Dermis blood vessel endothelial cell (primary cell): ENCODE results near the gene WNT7B. TPM values are rescaled to one million over a fixed set of nuclear protein-coding genes. Genes with fewer than 3 reads are reported as not detected.

ENCODE experiments used
- DNase-seq: peaks from one replicate; pipeline ENCODE4 v3.0.0; 2010
- total RNA-seq: library from RNA; depleted of rRNA; stranded (reverse); fragments of >200 nt; gene quantifications from 2 replicates; pipeline ENCODE4 v1.2.3, GENCODE V29; 2014

Gene WNT7B
- total RNA-seq, 1 donor from 2014 or later, result not detected

DNA sequence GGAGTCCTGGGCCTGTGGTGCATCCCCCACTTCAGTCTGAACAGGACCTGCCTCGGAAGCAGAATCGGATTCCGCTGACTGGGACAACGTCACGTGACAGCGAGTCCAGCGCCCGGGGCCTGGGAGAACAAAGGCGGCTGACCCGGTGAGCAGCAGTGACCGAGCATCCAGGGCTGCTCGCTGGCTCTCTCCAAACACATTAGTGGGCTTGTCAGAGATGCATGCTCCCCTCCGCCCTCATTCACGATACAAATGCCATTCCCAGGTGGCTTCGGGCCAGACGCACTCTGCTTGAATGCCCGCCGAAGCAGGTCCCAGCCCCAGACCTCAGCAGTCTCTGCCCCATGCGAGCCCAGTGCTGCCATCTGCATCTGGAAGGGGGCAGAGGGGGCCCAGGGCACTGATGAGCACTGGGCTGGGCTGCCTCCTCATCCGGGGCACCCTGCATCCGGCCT lies 91.0 kb downstream of the WNT7B start:
- DNase-seq, result no peak

DNA sequence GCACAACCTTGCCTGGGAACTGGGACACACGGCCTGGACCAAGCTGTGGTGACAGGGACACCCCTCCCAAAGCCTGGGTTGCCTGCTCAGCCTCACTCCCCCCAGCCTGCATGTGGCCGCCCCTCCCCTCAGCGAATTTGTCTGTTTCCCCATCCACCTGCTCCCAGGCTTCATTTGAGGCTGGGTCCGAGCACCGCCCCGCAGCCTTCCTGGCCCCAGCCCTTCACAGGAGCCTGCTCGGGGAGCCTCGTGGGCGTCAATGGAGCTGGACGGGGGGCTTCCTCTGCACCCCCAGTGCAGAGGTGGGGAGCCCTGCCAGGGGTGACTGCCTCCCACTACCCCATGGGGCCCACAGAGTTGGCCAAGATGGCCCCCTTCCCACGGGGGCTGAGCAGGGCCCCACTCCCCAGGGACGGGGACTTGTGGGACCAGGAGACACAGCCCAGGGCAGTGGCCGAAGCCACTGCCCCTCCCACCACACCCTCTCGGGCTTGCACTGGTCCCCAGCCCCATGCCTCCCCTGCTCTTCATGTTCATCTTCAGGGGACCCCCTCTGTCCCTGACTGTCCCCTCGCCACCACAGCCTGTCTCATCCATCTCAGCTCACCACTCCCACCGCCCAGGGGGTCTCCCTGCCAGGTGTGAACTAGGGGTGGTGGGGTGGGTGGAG lies 91.7 kb downstream of the WNT7B start:
- no peak for DNase-seq

DNA sequence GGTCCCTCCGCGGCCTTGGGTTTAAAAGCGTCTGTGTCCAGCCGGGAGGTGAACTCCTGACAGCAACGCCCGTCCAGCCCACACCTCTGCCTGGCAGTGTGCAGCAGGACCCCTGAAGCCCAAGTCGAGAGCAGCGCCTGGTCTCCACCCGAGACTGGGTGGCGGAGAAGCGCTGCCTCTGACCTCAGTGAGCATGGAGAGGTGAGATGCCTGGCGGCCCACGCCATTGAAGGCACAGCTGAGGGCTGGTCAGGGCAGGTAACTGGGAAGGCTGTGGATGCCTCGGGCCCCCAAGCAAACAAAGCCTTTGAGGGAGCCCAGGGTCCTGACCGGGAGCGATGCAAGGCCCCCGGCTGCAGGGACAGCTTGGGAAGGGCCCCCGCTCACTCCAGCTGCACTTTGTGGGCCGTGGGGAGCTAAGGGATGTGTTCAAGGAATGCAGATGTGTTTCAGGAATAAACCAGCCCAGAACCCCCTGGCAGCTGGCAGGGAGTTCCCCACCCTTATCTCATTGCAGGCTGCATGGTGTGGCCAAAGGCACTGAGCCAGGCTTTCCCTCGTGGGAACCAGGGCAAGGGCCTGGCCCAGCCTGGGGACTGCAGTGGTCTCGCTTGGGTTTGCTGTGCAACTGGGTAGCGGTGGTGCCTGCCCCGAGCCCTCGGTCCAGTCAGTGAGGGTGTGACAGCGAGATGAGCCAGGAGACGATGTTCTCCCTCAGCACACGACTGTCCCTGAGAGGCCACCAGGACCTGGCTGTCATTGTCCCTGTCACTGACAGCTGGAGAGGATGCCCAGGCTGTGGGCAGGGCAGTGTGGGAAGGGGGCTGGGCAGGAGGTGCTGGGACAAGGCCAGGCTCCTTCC lies 92.5 kb downstream of the WNT7B start:
- no peak for DNase-seq

DNA sequence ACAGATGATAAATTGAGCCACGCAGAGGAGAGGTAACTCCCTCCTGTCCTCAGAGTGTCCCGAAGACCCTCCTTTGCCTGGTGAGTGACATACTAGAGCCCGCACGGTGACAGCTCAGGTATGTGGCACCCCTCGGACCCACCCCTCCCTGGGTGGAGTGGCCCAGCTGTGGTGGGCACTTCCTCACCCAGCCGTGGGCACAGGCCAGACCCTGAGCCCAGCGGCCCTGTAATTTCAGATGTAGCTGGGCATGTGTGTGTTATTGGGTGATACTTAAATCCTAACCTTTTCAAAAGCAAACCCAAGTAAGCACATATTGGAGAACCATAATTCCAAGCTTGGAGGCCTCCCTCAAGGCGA lies 93.2 kb downstream of the WNT7B start:
- no peak for DNase-seq

DNA sequence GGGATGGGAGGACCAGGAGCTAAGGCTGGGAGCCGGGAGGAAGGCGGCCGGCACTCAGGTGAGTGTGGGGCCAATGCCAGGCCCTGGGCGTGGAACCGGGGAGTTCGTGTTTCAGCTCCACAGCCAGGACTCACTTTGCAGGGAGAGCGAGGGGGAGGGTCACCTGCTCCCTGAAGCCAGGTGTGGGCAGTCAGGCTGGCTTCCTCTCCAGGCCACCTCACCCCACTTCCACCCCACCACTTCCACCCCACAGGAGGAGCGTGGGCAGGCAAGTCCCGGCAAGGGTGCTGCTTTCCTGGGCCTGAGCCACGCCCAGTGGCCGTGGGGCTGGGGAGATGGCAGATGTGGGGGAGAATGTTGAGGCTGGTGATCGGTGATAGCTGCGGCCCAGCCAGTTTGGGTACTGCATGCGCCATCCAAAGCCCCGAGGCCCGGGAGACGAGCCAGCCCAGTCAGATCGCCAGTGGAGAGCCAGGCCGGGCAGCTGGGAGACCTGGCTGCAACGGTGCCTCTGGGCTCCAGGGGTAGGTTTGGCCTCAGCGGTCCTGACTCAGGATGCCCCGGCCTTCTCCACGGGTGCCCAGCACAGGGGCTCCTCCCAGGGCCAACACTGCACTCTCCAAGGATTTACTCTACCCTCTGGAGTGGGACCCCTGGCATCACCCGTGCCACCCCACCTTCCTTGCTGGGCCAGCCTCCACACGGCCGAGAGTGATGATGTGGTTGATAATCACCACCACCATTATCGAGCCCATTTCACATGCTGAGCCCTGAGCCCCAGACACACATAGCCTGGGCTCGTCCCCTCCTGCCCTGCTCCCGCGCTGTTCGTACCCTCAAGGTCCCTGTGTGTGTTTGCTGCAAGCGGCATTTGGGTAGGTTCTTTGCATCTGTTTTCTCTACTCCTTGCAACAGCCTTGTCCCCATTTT lies 93.8 kb downstream of the WNT7B start:
- no peak for DNase-seq

DNA sequence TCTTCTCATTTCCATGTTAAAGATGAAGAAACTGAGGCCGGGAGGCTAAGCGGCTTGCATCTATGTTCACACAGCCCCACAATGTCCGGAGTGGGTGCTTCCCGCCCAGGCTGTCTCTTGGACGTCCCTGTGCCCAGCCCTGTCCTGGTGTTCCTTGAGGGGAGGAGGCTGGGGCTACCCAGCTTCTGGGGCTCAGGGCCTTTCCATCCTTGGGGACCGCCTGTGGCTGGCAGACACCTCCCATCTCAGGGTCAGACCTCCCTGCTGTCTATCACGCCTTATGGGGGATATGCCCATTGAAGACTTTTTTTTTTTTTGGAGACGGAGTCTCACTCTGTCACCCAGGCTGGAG lies 95.5 kb downstream of the WNT7B start:
- DNase-seq, result no peak

DNA sequence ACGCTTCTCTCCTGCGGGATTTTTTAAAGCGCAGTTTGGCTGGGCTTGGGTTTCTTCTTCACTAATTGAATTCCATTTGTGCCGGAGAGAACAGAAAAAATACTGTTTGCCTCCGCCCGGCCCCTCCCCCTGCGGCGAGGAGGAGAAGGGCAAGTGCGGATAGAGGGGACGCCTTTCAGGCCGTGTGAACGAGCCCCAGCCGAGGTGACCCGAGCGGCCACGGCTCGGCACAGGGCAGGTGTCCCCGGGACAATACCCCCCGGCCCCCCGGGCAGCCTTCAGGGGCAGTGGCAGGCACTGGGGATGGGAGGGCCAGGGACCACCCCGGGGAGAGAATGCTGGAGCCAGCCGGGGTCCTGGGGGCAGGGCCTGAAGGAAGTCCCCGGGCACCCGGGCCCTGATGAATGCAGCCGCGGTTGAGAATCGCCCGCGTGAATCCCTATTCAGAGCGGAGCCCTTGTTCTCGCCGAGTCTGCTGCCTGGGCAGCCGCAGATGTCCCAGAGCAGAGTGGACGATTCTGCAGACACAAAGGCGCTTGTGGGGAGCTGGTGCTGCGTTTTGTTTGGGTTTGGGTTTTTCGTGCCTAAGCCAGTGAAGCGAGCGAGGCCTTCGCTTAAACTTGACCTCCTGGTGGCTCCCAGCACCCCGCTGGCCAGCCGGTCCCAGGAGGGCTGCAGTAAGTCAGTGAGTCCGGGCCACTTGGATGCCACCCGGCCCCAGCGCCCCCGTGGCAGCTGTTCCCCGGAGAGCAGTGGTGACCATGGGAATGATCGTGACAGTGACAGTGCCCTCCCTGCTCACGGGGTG lies 96.0 kb downstream of the WNT7B start:
- DNase-seq, result no peak

DNA sequence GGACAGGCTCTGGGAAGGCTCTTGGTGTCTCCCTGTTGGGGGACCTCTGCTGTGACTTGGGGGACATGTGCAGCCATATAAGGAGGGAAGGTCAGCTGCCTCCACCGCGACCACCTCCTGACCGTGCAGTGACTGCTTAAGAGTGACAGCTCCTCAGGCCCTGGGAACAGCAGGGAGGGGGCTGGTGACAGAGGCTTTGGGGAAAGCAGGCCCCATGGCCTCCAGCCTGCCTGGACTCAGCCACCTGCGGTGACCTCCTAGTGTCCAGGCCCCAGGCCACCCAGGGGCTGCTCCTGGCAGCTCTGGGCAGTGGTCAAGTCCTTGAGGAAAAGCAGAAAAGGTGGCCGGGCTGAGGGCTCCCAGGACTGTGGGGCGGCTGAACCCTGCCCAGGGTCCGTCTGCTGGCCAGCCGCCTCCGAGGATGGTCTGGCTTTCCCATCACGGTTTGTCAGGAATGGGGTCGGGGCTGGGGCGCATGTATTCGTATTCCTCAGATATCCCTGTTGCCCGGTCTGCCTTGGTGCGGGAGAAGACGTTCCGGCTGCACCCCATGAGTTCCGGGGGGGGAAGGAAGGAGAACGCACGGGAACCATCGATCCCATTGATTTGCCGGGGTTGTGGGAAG lies 96.8 kb downstream of the WNT7B start:
- DNase-seq, result no peak

DNA sequence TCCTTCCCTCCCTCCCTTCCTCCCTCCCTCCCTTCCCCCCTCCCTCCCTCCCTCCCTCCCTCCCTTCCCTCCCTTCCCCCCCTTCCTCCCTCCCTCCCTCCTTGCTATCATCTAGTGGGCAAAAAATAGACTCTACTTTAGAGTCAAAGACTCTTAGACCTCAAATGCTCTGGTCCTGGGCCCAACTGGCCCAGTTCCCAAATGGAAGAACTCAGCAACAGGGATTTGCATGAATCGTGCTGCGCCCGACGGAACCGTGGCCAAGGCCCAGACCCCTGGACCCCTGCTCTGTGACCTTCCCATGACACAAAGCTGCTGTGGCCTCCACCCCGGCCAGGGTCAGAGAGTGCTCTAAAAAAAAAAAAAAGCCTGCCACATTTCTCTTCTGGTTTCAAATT lies 97.4 kb downstream of the WNT7B start:
- no peak for DNase-seq

DNA sequence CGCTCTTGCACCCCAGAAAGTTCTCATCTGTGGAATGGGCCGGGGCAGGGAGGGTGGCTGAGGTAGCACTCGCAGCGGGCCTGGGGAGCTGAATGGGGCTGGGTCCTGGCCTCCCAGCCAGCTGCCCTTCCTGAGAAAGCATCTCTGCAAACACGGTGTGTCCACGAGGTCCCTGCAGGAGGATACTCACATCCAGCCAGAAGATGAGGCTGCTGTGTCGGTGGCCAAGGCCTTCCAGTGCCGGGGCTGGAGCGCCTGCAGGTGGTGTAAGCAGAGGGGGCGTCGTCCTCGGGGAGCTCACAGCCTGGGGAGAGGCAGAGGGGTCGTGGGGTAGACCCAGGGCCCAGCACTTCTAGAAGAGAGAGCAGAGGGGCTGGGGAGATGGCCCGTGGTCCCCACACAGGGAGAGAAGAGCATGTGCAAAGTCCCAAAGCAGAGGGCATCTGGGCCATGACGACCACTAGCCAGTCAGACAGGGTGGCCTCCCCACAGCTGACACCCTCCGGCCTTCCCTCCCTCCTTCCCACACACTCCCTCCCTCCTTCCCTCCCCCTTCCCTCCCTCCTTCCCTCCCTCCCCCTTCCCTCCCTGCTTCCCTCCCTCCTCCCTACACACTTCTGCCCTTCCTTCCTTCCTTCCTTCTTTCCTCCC lies 97.9 kb downstream of the WNT7B start:
- DNase-seq, result no peak

DNA sequence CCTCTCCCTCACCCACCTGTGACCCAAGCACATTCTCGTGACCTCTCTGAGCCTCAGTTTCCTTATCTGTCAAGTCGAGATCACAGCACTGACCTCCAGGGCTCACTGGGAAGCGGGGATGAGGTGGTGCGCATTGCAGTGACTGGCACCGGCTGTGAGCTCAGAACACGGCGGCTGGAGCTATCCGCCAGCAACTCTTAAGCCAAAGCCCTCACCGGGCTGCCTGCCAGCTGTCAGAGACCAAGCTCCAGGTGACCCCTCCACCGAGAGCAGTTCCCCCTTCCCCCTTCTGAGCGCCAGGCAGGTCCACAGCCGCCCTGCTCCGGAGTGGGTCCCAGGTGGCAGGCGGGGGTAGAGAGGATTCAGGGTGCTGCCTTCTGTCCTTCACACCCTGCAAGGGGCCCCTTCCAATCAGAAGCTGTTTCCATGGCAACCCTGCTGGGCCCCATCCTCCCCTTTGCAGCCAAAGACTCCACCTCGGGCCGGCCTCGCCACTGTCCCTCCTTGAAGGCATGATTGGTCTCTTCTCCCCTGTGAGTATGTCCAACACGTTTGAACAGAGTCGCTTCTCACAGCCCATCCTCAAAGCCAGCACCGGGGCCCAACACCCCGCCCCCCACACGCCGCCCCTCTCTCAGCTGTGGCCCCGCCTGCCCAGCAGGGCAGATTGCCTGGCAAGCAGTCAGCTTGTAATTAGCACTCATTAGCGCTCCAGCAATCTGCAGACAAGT lies 98.7 kb downstream of the WNT7B start:
- DNase-seq, result no peak

DNA sequence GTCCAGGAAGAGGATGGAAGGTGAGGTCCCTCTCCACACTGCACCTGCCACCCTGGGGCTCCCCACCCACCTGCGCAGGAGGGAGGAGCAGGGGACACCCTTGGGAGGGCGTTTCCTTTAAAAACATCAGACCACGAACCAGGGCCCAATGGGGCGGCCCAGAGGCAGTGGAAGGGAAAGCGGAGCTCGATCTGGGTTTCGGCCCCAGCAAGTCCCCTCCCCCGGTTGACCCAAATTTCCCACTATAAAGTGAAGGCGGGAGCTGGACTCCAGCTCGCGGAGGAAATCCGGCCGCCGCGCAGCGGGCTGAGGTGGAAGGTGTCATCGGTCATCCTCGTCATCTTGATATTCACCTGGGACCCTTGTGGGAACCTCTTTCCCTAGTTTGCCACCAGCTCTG lies 99.3 kb downstream of the WNT7B start:
- DNase-seq, result no peak

DNA sequence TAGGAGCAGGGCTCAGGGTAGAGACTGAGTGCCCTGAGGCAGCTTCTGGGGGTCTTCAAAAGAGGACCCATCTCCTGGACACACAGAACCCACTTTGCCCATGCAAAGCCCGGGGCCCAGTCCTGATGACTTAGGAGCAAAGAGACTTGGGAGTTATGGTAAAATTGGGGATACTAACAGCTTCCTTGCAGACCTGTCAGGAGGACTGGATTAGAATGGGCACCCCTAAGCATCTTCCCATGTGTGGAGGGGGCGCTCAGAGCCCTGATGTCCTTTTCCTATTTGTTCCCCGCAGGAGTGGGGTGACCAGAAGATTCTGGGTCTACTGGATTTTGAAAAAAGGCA lies 100.0 kb downstream of the WNT7B start:
- no peak for DNase-seq

DNA sequence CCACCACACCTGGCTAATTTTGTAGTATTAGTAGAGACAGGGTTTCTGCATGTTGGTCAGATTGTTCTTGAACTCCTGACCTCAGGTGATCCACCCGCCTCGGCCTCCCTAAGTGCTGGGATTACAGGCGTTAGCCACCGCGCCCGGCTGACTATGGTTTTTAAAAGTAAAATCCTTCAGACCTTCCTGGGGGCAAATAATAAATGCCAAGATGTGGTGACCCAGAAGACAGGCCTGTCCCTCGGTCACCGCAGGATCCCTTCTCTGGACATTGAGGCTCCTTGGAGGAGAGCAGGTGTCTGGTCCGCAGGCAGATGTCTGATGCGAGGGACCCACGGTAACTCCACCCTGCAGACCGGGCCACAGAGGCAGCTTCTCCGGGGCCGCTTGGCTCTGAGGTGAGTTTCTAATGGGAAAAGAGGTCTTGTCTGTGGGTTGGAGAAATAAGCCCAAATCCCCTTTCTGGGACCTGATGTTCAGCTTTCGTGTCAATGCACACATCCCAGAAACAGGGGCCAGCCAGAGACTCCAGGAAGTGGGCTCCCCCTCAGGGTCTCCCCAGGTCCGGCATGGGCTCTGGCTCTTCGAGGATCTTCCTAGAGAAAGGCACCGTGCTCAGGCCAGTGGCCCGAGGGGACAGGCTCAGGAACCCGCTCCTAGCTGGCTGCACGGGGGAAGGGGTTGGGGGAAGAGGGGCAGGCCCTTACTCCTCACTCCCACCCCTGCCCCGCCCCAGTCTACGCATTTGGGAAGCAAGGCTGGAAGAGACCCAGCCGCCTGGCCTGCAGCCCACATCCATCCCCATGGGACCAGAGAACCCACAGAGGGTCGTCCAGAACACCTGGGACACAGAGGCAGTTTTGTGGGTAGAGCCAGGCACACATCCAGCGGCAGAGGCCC lies 100.6 kb downstream of the WNT7B start:
- DNase-seq, result no peak

DNA sequence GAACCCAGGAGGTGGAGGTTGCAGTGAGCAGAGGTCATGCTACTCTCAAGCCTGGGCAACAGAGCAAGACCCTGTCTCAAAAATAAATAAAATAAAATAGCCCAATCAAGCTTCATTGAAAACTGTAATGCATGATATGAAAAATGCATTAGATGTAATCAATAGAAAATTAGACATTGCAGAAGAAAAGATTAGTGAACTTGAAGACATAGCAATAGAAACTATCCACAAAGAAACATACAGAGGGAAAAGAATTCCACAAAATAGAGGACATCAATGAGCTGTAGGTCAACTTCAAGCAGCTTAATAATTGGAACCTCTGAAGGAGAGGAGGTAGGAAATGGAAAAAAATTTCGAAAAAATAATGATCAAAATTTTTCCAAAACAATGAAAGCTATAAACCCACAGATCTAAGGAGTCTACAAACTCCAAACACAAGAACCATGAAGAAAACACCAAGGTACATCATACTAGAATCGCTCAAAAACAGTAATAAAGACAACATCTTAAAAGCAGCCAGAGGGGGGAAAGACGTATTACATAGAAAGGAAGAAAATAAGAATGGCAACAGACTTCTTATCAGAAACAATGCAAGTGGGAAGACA lies 104.2 kb downstream of the WNT7B start:
- no peak for DNase-seq

DNA sequence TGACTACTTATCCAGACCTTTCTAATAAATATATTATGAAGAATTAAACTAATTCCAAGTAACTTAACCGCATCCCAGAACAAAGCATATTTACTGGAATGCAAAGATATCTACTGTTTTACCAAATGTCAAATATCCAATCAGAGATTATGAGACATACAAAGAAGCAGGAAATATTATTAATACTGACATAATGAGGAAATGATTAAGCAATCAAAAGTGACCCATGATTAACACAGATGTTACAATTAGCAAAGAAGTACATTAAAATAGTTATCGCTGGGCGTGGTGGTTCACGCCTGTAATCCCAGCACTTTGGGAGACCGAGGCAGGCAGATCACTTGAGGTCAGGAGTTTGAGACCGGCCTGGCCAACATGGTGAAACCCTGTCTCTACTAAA lies 105.2 kb downstream of the WNT7B start:
- DNase-seq, result no peak
